Vagina (tissue), 2 donors: ENCODE measurements around the gene PNMA1.

ENCODE experiments used
- CTCF ChIP-seq, 3 experiments: fragments of 450-650 bp in 2 of 3; fragments of 200-600 bp in 1 of 3; sonication (generic) in 1 of 3; IDR thresholded peaks; one replicate each; pipeline ENCODE4 v1.5.1; 2017 to 2019; ENCODE audit warnings: antibody characterized with exemption in 3 of 3, mild to moderate bottlenecking in 2 of 3, moderate library complexity in 2 of 3
- POLR2A ChIP-seq, 2 donors: fragments of 450-650 bp; IDR thresholded peaks; one replicate each; pipeline ENCODE4 v1.6.1; 2017; ENCODE audit warnings: antibody characterized with exemption in 2 of 2, mild to moderate bottlenecking in 2 of 2, moderate library complexity in 2 of 2
- POLR2AphosphoS5 ChIP-seq, 2 donors: sonication (generic); formaldehyde crosslinking; IDR thresholded peaks; one replicate each; pipeline ENCODE4 v1.9.0; 2017; ENCODE audit warnings: antibody characterized with exemption in 2 of 2, mild to moderate bottlenecking in 2 of 2, low read depth in 1 of 2; ENCODE audit not compliant: insufficient read depth in 1 of 2

DNA sequence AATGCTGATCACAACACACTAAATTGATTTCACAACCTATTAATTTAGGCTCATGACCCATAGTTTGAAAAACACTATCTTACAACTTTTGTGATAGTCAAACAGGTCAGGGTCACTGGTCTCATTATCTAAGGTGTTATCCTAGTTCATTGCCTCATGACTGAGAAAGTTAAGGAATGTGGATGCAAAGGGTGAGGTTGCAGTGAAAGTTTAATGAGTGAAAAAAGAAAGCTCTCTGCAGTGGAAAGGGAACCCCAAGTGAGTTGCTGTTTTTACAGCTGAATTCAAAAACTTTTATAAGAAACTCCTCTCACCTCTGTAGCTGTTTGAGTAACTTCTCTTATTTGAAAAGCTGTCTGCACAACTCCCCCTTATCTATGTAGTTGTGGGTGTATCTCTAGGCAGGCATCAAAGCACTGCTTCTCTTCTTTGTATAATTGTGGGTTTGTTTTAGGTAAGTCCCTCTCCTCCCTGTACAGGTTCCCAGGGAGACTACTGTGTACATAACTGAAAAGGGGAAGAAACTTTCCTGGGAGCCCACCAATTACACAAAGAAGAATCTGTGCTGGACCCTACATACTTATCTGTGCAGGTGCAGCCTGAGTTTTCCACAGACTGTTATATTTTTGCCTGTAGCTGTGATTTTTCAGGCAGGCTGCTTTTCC is 50.5 kb downstream of the PNMA1 start:
- no peak for TF ChIP-seq POLR2A (IDR thresholded peaks at IDR 0.05)
- no peak for TF ChIP-seq CTCF (IDR thresholded peaks at IDR 0.05)
- TF ChIP-seq POLR2AphosphoS5 (IDR thresholded peaks at IDR 0.05; ENCODE audit: insufficient read depth in 1 of 2, low read depth in 1 of 2): no peak
